ENCODE results near the gene ACADVL.

GRCh38 chr17:7183433-7184090 lies 36.2 kb upstream of the ACADVL start:
- TF ChIP-seq POLR2A (IDR thresholded peaks at IDR 0.05; ENCODE audit: low read depth, low read length) (no peak), POLR2AphosphoS5 (IDR thresholded peaks at IDR 0.05; ENCODE audit: low read depth, low read length) (no peak)

Measured in GM12891 (cell line).